Measurements from ENCODE around the gene RBMS1.

The RBMS1 gene

GRCh38 chr2:160268151-160268781, 225.3 kb downstream of the RBMS1 start:
- no peak overlapping the region for H3K4me3 ChIP-seq (ENCODE audit: low read depth, low read length)
- no peak for DNase-seq (ENCODE audit: low read depth)
- TF ChIP-seq CTCF (IDR thresholded peaks at IDR 0.05; ENCODE audit: control insufficient read depth, extremely low read depth, insufficient read depth) = no peak

- no peak for TF ChIP-seq CTCF (IDR thresholded peaks at IDR 0.05; ENCODE audit: control insufficient read depth, extremely low read depth, insufficient read depth)
- H3K4me3 ChIP-seq (ENCODE audit: low read depth, low read length) = no peak overlapping the region
- no peak for DNase-seq (ENCODE audit: low read depth)
These were observed 225.9 kb downstream of the RBMS1 start for GRCh38 chr2:160267692-160268091.

GRCh38 chr2:160267022-160267421, 226.6 kb downstream of the RBMS1 start:
- TF ChIP-seq CTCF (IDR thresholded peaks at IDR 0.05; ENCODE audit: control insufficient read depth, extremely low read depth, insufficient read depth) = no peak
- DNase-seq (ENCODE audit: low read depth) = no peak
- H3K4me3 ChIP-seq (ENCODE audit: low read depth, low read length) = no peak overlapping the region

- TF ChIP-seq CTCF (IDR thresholded peaks at IDR 0.05; ENCODE audit: control insufficient read depth, extremely low read depth, insufficient read depth) = no peak
- DNase-seq (ENCODE audit: low read depth) = no peak
- H3K4me3 ChIP-seq (ENCODE audit: low read depth, low read length) = no peak overlapping the region
These were observed 227.5 kb downstream of the RBMS1 start for GRCh38 chr2:160266037-160266551.

- no peak for TF ChIP-seq CTCF (IDR thresholded peaks at IDR 0.05; ENCODE audit: control insufficient read depth, extremely low read depth, insufficient read depth)
- DNase-seq (ENCODE audit: low read depth) = no peak
- no peak overlapping the region for H3K4me3 ChIP-seq (ENCODE audit: low read depth, low read length)
These were observed 229.3 kb downstream of the RBMS1 start for GRCh38 chr2:160264308-160264707.

GRCh38 chr2:160261732-160262131, 231.9 kb downstream of the RBMS1 start:
- H3K4me3 ChIP-seq (ENCODE audit: low read depth, low read length) = no peak overlapping the region
- TF ChIP-seq CTCF (IDR thresholded peaks at IDR 0.05; ENCODE audit: control insufficient read depth, extremely low read depth, insufficient read depth) = no peak
- no peak for DNase-seq (ENCODE audit: low read depth)

- no peak overlapping the region for H3K4me3 ChIP-seq (ENCODE audit: low read depth, low read length)
These were observed 235.2 kb downstream of the RBMS1 start for GRCh38 chr2:160258492-160258805.

More at GRCh38 chr2:160258492-160258805, 235.2 kb downstream of the RBMS1 start:
- DNase-seq (ENCODE audit: low read depth) = no peak
- no peak for TF ChIP-seq CTCF (IDR thresholded peaks at IDR 0.05; ENCODE audit: control insufficient read depth, extremely low read depth, insufficient read depth)

Data from LNCaP clone FGC (cell line).